CD4-positive, alpha-beta T cell treated with Interleukin-15 for 4 hours (primary cell): ENCODE measurements around the gene IL4I1.
A peak's percentile ranks its signal among the peaks of the same experiment; 100 is the strongest.

ENCODE experiments used
- DNase-seq: peaks from one replicate; pipeline ENCODE4 v3.0.0-alpha.2; 2020; ENCODE audit warnings: low spot score

Gene IL4I1

DNA sequence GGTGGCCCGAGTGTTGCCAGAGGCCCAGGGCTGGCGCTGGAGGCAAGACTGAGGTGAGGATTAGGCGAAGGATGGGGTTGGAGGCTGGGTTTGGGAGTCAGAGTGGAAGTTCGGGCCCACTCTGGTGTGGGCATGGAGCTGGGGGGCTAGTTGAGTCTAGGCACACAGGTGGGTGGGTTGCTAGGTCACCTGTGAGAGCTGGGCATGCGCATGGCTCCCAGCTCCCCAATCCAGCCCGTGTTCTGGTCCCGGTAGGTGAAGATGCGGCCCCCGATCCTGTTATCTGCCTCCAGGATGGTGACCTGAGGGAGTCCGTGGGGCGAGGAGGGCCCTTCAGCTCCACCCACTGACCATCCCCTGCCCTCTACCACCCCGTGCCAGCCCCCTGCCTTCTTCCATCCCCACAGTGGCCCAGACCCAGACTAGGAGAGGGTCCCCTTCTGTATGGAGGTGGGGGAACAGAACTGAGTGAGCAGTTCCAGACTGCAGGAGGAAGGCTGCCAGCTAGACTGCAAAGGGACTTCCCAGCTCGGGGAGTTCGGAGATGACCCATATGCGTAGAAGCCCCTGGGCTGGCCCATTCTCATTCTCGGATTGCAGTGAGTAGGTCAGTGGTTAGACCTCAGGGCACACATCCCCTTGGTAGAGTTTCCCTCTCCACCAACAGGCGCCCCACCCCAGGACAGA is 1.7 kb downstream of the IL4I1 start:
- peak; percentile 25 for DNase-seq

DNA sequence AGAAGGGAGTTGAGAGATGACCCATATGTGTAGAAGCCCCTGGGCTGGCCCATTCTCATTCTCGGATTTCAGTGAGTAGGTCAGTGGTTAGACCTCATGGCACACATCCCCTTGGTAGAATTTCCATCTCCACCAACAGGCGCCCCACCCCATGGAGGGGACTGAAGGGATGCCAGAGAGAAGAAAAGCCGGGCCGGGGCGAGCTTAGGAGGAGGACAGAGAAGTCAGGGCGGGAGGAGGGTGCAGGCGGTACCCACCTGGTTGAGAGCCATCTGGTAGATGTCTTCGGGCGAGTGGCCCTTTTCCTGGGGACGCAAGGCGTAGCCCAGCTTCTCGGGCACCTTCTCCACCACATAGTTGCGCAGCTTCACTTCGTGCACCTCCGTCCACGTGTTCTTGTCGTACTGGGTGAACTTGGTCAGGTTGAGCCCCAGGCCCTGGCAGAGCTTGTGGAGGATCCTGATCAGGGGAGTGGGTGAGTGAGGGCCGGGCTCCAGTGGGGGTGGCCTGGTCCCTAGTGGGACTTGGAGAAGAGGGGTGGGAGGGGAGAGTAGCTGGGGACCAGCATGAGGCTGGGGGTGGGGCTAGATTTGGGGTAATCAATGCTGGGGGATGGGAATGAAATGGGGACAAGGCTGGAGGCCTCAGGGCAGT is 2.5 kb downstream of the IL4I1 start:
- DNase-seq, result no peak

- DNase-seq, result no peak
Observed at GRCh38 chr19:49892716-49893115, 4.0 kb downstream of the IL4I1 start.

- DNase-seq, result no peak
Observed at GRCh38 chr19:49891393-49891792, 5.3 kb downstream of the IL4I1 start.

DNA sequence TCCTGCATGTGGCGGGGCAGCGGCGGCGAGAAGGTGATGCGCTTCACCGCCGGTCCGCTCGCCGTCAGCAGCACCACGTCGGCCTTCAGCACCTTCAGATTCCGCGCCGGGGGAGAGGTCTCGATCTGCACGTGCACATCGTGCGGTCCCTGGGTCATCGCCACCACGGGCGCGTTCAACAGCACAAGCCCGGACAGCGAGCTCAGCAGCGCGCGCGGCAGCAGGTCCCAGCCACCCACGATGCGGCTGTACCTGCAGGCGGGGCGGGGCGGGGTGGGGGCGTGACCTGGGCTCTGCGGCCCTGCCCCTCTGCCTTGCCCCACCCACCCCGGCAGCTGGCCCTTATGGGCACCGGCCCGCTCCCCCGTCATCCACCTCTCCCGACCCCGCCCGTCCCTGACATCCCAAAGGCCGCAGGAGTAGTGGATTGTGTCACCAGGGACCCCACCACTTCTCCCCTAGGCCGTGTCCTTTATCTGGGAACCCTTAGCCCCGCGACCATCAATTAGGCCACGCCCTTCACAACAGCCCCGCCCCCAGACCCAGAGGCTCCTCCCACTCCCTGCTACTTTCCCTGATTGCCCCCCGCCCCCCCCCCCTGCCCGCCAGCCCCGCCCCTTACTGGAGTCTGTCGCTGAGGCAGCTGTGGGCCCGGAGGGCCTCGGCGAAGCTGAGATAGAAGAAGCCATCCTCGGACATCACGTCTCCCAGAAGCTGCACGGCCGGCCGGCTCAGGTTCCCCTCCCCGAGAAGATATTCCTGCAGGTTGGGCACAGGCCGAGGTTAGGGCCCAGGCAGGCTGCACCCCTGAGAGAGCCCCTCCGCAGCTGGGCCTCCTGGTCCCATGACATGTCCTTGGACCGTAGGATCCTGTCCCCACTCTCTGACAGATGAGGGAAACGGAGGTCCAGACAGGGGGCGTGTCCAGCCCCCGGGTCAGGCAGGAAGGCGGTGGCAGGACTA is 6.1 kb downstream of the IL4I1 start:
- peak; percentile 69 for DNase-seq

- peak; percentile 80 for DNase-seq
Observed at GRCh38 chr19:49889687-49890348, 6.9 kb downstream of the IL4I1 start.

- no peak for DNase-seq
Observed at GRCh38 chr19:49889038-49889686, 7.5 kb downstream of the IL4I1 start.

DNA sequence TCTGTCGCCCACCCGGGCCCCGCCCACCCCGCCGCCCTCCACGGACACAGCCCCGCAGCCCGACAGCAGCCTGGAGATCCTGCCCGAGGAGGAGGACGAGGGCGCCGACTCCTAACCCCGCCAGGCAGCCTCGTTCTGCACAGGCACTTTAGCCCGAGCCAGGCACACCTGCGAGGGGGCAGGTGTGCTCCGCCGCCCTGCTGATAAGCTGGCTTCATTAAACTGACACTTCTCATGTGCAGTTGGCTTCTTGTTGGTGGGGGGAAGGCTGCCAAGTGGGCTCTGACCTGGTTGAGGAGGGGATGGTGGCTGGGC is 8.2 kb downstream of the IL4I1 start:
- no peak for DNase-seq

DNA sequence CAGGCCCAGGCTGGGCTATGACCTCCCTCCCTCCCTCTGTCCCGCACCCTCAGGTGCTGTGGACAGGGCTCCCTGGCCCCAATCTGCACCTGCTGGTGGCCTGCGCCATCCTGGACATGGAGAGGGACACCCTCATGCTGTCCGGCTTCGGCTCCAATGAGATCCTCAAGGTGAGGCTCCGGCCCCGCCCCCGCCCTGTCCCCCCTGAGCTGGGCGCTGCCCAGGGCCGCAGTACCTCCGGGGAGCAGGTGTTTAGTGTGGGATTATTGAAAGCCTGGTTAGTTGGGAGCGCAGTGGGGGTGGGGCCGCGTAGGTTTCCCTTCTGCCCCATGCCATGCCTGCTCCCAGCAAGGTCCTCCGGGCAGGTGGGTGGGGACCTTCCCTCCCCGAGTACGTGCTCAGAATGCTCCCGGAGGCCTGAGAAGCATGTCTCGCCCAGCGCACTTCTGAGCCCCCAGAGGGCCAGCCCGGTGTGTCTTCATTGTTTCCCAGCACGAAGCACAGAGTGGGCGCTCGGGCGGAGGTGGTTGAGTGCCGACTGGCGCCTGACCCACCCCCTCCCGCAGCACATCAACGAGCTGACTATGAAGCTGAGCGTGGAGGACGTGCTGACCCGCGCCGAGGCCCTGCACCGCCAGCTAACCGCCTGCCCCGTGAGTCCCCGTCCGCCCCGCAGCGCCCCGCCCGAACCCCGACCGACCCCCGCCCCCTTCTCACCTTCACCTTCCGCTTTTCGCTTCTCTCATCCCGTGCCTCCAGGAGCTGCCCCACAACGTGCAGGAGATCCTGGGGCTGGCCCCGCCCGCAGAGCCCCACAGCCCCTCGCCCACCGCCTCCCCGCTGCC is 8.8 kb downstream of the IL4I1 start:
- DNase-seq, result no peak

- DNase-seq, result no peak
Observed at GRCh38 chr19:49887037-49887664, 9.5 kb downstream of the IL4I1 start.

DNA sequence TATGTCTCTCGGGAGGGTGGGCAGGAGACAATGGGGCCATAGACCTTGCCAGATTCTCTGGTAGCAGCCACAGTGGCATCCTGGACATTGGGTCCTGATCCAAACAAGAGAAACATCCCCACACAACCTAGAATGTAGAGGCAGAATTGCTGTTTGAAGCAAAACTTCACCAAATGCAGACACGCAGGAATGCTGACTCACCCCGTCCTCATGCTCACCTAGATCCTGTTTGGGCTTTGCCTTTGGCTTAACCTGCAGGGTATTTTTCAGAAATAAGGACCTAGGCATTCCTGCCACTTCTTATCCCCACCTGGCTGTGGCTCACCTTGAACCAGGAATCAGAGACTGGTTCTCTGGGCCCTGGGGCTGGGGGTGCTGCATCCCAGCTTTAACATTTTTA is 11.9 kb downstream of the IL4I1 start:
- DNase-seq, result no peak

GRCh38 chr19:49884109-49884508 is 12.6 kb downstream of the IL4I1 start:
- no peak for DNase-seq

DNA sequence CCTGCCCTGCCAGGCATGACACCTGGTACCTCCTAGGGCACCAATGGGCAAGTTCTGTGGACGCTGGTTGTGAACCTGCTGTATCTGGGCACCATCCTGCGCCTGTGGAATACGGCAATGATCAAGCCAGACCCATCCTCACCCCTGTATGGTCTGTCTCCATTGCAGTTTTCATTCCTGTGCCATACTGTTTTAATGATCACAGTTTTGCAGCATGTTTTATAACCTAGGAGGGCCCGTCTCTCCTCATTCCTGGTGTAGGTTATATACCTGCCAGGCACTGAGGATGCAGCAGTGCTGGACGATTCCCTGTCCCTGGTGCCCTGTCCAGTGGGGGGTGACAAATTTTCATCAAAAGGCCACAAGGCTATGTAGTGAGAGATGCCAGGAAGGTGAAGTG is 13.6 kb downstream of the IL4I1 start:
- DNase-seq, result no peak

DNA sequence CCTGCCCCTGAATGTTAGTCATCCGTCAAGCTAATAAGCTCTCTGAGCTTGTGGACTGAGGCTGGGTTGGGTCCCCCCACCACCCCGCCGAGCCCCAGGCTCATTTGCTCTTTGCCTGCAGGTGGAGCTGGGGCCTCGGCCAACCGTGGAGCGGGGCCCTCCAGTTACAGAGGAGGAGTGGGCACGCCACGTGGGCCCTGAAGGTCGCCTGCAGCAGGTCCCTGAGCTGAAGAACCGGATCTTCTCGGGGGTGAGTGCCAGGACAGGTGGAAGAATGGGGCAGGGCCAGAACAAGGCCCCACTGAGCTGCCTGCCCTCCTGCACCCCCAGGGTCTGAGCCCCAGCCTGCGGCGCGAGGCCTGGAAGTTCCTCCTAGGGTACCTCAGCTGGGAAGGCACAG is 14.0 kb downstream of the IL4I1 start:
- DNase-seq, result no peak

DNA sequence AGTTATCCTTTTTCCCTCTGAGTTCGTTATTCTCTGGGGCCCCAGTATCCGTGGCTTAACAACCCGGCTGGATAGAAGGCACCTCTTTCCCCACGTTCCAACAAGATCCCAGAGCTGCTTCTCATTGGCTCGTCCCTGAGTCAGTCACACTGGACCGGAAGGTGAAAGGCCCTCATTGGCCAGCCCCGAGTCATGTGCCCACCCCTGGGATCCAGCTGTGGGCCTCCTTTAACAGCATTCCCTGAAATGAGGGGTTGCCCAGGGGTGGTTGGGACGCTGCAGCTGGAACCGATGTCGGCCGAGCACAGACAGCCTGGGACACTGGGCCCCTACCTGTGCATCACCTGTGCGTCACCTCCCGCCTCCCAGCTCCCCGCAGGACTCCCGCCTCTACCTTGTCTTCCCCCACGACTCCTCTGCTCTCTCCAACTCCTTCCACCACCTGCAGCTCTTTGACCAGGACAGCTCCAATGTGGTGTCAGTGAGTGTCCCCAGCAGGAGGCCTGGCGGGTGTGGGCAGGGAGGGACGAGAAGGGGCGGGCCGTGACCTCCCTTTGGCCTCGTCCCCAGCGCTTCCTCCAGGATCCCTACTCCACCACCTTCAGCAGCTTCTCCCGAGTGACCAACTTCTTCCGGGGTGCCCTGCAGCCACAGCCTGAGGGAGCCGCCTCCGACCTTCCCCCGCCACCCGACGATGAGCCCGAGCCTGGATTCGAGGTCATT is 14.9 kb downstream of the IL4I1 start:
- DNase-seq, result no peak

- DNase-seq, result no peak
Observed at GRCh38 chr19:49881186-49881585, 15.5 kb downstream of the IL4I1 start.

GRCh38 chr19:49880162-49880869 is 16.4 kb downstream of the IL4I1 start:
- no peak for DNase-seq

- no peak for DNase-seq
Observed at GRCh38 chr19:49879243-49879963, 17.3 kb downstream of the IL4I1 start.

DNA sequence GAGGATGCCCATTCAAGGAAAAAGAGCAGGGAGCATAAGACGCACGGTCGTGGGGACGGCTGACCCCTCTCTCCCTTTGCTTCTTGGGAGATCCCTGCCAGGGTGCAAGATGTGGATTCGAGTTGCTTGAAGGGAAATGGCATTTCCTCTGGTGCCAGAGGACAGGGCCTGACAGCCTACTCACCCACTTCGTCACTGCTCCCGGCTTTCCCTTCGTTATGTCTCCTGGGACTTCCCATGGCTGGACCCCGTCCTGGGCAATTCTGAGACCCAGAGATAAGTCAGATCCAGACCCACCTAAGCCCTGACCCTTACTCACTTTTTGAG is 18.0 kb downstream of the IL4I1 start:
- no peak for DNase-seq
